ENCODE data around the gene PCBD1.

The PCBD1 gene

GRCh38 chr10:70932392-70933196, 44.2 kb upstream of the PCBD1 start:
- TF ChIP-seq CTCF (IDR thresholded peaks at IDR 0.05; ENCODE audit: low read depth, low read length), result no peak
- H3K4me3 ChIP-seq (ENCODE audit: low read depth, low read length), result no peak overlapping the region

- no peak for TF ChIP-seq CTCF (IDR thresholded peaks at IDR 0.05; ENCODE audit: low read depth, low read length)
- H3K4me3 ChIP-seq (ENCODE audit: low read depth, low read length), result no peak overlapping the region
These were observed 42.9 kb upstream of the PCBD1 start for GRCh38 chr10:70931168-70931815.

- TF ChIP-seq CTCF (IDR thresholded peaks at IDR 0.05; ENCODE audit: low read depth, low read length), result no peak
- no peak overlapping the region for H3K4me3 ChIP-seq (ENCODE audit: low read depth, low read length)
These were observed 42.1 kb upstream of the PCBD1 start for GRCh38 chr10:70930263-70931000.

GRCh38 chr10:70928140-70928539, 39.8 kb upstream of the PCBD1 start:
- TF ChIP-seq CTCF (IDR thresholded peaks at IDR 0.05; ENCODE audit: low read depth, low read length), result no peak
- H3K4me3 ChIP-seq (ENCODE audit: low read depth, low read length), result no peak overlapping the region

- H3K4me3 ChIP-seq (ENCODE audit: low read depth, low read length), result no peak overlapping the region
- TF ChIP-seq CTCF (IDR thresholded peaks at IDR 0.05; ENCODE audit: low read depth, low read length), result no peak
These were observed 39.0 kb upstream of the PCBD1 start for GRCh38 chr10:70927189-70927943.

GRCh38 chr10:70926226-70927000, 38.0 kb upstream of the PCBD1 start:
- TF ChIP-seq CTCF (IDR thresholded peaks at IDR 0.05; ENCODE audit: low read depth, low read length), result no peak
- H3K4me3 ChIP-seq (ENCODE audit: low read depth, low read length), result no peak overlapping the region
